Endometrial microvascular endothelial cells (primary cell): Measurements from ENCODE around the gene ECM1. TPM values are rescaled to one million over a fixed set of nuclear protein-coding genes. Genes with fewer than 3 reads are reported as not detected.

Source experiments
- total RNA-seq: library from RNA; depleted of rRNA; stranded (reverse); fragments of >200 nt; gene quantifications from one replicate; pipeline ENCODE4 v1.2.3, GENCODE V29; 2015; ENCODE audit errors: inconsistent ontology term

Gene ECM1
- total RNA-seq, 1 donor from 2014 or later, result 5.8 TPM

Other genes starting within 250 kb of the ECM1 start
- 195 TPM for gene APH1A, start 239.1 kb upstream of the ECM1 start, total RNA-seq
- 20.0 TPM for gene C1orf54, start 235.3 kb upstream of the ECM1 start, total RNA-seq
- gene CIART, start 225.6 kb upstream of the ECM1 start, total RNA-seq, result 0.37 TPM
- 49.5 TPM for gene MRPS21, start 214.2 kb upstream of the ECM1 start, total RNA-seq
- 29.6 TPM for gene PRPF3, start 186.6 kb upstream of the ECM1 start, total RNA-seq
- 15.2 TPM for gene RPRD2, start 144.0 kb upstream of the ECM1 start, total RNA-seq
- 12.5 TPM for gene TARS2, start 20.7 kb upstream of the ECM1 start, total RNA-seq
- gene FALEC, start 7.6 kb downstream of the ECM1 start, total RNA-seq, result not detected
- 1.8 TPM for gene ADAMTSL4, start 41.3 kb downstream of the ECM1 start, total RNA-seq
- 382 TPM for gene MCL1, start 71.5 kb downstream of the ECM1 start, total RNA-seq
- 250 TPM for gene ENSA, start 121.5 kb downstream of the ECM1 start, total RNA-seq
- 28.6 TPM for gene GOLPH3L, start 189.0 kb downstream of the ECM1 start, total RNA-seq
- not detected for gene HORMAD1, start 212.8 kb downstream of the ECM1 start, total RNA-seq